ENCODE results near the gene PLCH1. TPM values are rescaled to one million over a fixed set of nuclear protein-coding genes. Genes with fewer than 3 reads are reported as not detected.

Gene PLCH1
- total and polyA plus RNA-seq, 2 of the 8 experiments (the other 6 are each of a cell fraction or from before 2014, with no cell fraction given): 5.8 to 17.2 TPM

DNA sequence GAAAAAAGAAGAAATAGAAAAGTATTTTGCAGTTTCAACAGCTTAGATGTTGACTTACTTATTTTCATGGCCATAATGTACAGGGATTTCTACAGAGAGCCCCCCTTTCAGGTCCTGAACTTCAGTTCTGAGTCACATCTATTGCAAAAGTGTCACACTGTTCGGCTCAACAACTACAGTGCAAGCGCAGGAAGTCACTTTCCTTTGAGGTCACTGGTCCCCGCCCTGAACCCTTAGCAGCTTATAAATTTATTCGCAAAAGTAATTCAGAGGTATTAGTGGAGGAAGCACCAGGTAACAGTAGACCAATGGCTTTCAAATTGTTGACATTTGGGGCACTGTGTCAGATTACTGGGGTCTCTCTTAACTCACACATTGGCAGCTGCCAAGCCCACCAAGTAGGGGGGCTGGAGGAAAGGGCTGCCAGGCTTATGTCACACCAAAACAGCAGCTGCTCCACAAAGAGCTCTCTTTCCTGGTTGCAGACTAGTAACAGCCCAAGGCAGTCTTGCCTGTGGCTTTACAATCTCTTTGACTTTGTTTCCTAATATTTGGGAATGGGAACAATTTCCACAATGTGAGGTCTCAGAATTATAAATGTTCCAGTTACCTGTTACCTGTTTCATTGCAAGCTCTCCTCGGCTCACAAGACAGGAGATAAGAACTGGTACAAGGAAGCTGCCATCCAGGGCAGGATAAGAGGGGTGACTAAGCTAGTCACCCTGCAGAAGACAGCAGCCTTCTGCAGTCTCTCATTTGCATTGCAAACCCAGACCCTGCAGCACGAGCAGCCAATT lies 321.1 kb downstream of the PLCH1 start:
- no peaks in the 10 kb centered on the region for H3K79me1 ChIP-seq (ENCODE audit: low read depth, low read length)
- 81% methylated on average over 6 of the region's 6 CpGs; no CpG with 5 or more reads in 1 of the 2 experiments for WGBS, 2 experiments (ENCODE audit: extremely low coverage in 1 of 2, insufficient coverage in 1 of 2, insufficient read length in 1 of 2, insufficient replicate concordance in 2 of 2, low coverage in 1 of 2, low lambda C conversion rate in 2 of 2, missing lambda C conversion rate in 1 of 2)
- peak; percentile 85 for FAIRE-seq
- no peak overlapping the region for H4K8ac ChIP-seq (ENCODE audit: extremely low read depth, insufficient read depth, low read length)
- no peaks in the 10 kb centered on the region for H3K36me3 ChIP-seq (ENCODE audit: control insufficient read depth in 2 of 4, insufficient read depth in 4 of 4, low read length in 3 of 4)
- no peak overlapping the region for H2BK12ac ChIP-seq (ENCODE audit: low read depth, low read length)
- H3K23me2 ChIP-seq (ENCODE audit: low read depth, low read length): no peaks in the 10 kb centered on the region
- H2BK15ac ChIP-seq (ENCODE audit: low read length): no peak overlapping the region
- ChIA-PET CTCF (ENCODE audit: partially characterized antibody) (interaction anchor here (1.0 to 2.7 kb wide), 7 partner anchors 9 to 279 kb away, joined by 4 to 10 read pairs (median 4); no protein-coding TSS in a partner anchor), POLR2A (ENCODE audit: partially characterized antibody) (interaction anchor here (1.4 kb wide), 1 partner anchor 14 kb away, joined by 3 read pairs; no protein-coding TSS in a partner anchor)
- no peak overlapping the region for H3K4me2 ChIP-seq (ENCODE audit: insufficient read depth in 1 of 2, low read depth in 2 of 2, low read length in 2 of 2)
- no peak overlapping the region for H3K4ac ChIP-seq (replicated peaks; ENCODE audit: insufficient read length, low read depth, low read length)
- H4K5ac ChIP-seq (ENCODE audit: insufficient read length, low read depth, low read length): no peak overlapping the region
- no peak overlapping the region for H3K27ac ChIP-seq (ENCODE audit: low read depth, low read length)
- H4K20me1 ChIP-seq (replicated peaks in 1 of 2; ENCODE audit: control insufficient read depth in 1 of 2, insufficient read depth in 2 of 2, low read length in 2 of 2): no peaks in the 10 kb centered on the region
- no peak overlapping the region for H2BK5ac ChIP-seq (ENCODE audit: low read depth, low read length)
- H3K18ac ChIP-seq (ENCODE audit: extremely low read depth, low read length): no peak overlapping the region
- H4K91ac ChIP-seq (replicated peaks; ENCODE audit: insufficient read length, low read length): no peak overlapping the region
- no peaks in the 10 kb centered on the region for H3K9me3 ChIP-seq (ENCODE audit: insufficient read depth in 2 of 2, low read depth in 1 of 2, low read length in 1 of 2)
- no peak overlapping the region for H3K23ac ChIP-seq (ENCODE audit: insufficient read length)
- no peak overlapping the region for H2AK5ac ChIP-seq (ENCODE audit: low read depth, low read length)
- no peak overlapping the region for H3K56ac ChIP-seq (replicated peaks; ENCODE audit: insufficient read length, low read depth, low read length)
- H2AFZ ChIP-seq (ENCODE audit: low read length): no peak overlapping the region
- H3K9ac ChIP-seq (replicated peaks in 1 of 4; ENCODE audit: extremely low read depth in 1 of 4, low read depth in 3 of 4, low read length in 3 of 4): no peak overlapping the region
- no peak for DNase-seq (ENCODE audit: low read depth in 1 of 2, low spot score in 2 of 2)
- no peak overlapping the region for H2BK20ac ChIP-seq (ENCODE audit: low read length)
- H3K4me1 ChIP-seq (replicated peaks in 1 of 4; ENCODE audit: control insufficient read depth in 3 of 4, insufficient read depth in 4 of 4, low read length in 3 of 4): peaks cover 0 to 21% (median 8%) of the 10 kb centered on the region in 4 experiments; a peak in 4 of 7 replicates
- no peaks in the 10 kb centered on the region for H3K27me3 ChIP-seq (replicated peaks in 1 of 4; ENCODE audit: control insufficient read depth in 3 of 4, extremely low read depth in 1 of 4, insufficient read depth in 3 of 4, low read length in 3 of 4)
- no peak overlapping the region for H2BK120ac ChIP-seq (replicated peaks; ENCODE audit: low read depth, low read length)
- no peaks in the 10 kb centered on the region for H3K79me2 ChIP-seq (ENCODE audit: control insufficient read depth in 1 of 2, insufficient read depth in 2 of 2, low read length in 2 of 2)
- H3K4me3 ChIP-seq (ENCODE audit: extremely low read depth in 1 of 4, insufficient read depth in 2 of 4, low read depth in 3 of 4, low read length in 4 of 4): no peak overlapping the region
- no peak overlapping the region for H3K14ac ChIP-seq (ENCODE audit: insufficient read length)
- TF ChIP-seq SUZ12 (IDR thresholded peaks at IDR 0.05; ENCODE audit: low read length): no peak
- TF ChIP-seq PHF8 (conservative IDR thresholded peaks at IDR 0.05; ENCODE audit: low read depth, low read length): no peak
- no peak for TF ChIP-seq CEBPB (IDR thresholded peaks at IDR 0.05; ENCODE audit: low read depth, low read length)

All from H1 (cell line).